GM12872 (cell line): Measurements from ENCODE around the gene FAM89A.

Experiments used
- TF ChIP-seq, protein P1 (sequence below): IDR thresholded peaks from 3 replicates; pipeline ENCODE4 v1.5.1; 2011; ENCODE audit warnings: low read depth, mild to moderate bottlenecking, low read length, moderate library complexity; ENCODE audit not compliant: insufficient read depth

Gene FAM89A

DNA sequence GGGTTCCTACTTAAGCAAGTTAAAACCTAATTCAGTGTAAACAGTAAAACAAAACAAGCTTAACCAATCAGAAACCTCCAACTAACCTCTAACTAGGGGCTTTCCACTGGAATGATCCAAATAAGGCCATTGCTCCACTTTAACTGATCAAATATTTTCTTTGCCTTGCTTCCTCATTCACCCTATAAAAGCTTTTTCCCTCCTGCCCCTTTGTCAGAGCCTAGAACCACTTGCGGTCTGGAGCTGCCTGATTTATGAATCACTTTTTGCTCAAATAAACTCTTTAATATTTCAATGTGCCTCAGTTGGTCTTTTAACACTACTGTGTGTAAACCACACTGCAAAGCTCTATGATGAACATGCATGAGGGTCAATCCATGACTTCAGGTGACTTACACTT lies 4.5 kb upstream of the FAM89A start:
- TF ChIP-seq, protein P1, sequence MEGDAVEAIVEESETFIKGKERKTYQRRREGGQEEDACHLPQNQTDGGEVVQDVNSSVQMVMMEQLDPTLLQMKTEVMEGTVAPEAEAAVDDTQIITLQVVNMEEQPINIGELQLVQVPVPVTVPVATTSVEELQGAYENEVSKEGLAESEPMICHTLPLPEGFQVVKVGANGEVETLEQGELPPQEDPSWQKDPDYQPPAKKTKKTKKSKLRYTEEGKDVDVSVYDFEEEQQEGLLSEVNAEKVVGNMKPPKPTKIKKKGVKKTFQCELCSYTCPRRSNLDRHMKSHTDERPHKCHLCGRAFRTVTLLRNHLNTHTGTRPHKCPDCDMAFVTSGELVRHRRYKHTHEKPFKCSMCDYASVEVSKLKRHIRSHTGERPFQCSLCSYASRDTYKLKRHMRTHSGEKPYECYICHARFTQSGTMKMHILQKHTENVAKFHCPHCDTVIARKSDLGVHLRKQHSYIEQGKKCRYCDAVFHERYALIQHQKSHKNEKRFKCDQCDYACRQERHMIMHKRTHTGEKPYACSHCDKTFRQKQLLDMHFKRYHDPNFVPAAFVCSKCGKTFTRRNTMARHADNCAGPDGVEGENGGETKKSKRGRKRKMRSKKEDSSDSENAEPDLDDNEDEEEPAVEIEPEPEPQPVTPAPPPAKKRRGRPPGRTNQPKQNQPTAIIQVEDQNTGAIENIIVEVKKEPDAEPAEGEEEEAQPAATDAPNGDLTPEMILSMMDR: no peak

DNA sequence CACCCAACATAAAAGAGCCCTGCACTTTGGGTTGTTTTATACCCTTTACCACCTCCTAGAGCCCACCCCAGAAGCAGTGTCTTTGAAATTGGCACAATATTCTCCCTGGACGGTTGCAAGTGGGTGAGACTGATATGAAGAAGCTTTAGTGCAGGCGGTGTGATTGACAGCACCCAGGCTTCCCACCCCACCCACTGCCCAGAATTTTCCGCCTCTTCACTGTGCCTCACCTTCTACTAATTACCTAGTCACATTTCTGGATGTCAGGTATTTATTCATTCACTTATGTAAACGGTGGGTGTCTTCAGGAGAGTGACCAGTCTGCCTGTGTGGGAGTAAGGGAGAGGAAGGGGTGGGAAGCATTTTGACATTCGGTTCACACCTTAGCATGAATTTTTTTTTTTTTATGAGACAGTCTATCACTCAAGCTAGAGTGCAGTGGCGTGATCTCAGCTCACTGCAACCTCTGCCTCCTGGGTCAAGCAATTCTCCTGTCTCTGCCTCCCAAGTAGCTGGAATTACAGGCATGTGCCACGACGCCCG lies 1.7 kb upstream of the FAM89A start:
- TF ChIP-seq, protein P1: no peak

DNA sequence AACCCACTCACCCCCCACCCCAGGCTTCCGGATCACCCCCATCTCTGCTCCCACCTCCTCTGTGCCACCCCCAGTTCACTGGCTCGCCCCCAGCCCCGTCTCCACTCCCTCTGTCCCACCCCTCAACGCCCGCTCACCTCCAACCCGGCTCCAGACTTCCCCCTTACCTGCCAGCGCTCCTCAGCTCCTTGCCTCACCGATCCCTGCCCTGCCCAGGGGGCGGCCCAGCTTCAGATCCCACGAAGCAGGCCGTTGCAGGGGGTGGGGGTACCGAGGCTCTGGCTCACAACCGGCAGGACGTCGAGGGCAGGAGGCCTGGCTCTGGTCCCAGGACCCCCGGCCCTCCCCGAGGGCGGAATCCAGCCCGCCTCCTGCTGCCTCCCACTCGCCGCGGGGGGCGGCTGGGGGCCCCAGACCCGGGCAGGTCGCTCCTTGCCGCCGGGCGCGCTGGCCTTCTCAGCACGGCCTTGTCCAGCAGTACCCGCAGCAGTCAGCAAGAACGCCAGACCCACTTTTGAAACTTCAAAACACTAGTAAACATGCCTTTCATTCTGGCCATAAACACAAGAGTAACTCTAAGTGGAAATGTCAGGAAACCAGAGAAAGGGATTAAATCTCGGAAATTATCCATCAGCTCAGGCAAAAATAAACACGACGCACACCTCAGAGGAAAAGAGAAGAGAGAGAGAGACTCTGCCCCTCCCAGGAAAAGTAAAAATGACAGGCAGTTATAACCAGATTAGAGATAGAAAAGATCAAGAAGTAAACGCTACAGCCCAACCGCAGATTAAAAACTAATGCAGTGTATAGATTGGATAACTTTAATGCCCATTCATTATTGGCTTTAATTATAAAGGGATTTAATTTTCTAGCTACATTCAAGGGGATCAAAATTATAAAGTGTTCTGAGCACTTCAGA lies 1.0 kb upstream of the FAM89A start:
- TF ChIP-seq, protein P1: no peak

DNA sequence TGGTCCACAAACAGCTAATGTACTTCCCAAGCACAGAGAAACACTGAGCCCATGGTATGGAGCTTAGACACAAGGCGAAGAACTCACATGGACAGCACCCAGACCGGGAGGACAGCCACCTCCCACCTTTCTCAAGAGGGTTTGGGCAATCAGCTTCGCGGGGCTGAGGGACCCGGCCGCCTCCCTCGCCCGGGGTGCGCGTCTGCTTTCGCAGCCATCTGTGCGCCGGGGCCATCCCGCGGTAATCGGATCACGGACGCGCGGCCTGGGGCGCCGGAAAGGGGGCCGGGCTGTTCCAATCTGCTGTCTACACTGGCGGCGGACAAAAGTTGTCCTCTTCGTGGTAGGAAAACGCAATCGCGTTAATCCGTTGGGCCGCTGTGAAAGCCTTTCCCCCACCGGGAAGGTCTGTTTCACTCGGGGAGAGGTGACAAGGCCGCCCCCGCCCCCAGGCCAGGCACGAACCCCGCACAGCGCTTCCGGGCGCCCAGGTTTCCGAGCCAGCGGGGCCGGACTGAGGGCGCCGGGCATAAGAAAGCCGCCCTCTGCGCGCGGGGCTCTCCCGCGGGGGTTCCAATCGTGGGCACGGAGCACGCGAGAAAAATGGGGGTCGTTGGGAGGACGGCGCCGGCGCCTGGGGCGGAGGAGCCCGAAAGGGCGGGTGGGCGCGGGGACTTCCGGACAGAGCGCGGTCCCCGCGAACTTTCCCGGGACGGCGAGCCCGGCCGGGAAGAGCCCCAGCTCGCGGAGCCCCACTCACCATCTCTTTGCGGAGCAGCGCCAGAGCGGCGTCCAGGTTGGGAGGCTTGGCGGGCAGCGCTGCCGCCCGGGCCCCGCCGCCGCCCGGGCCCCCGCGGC lies 664 bp downstream of the FAM89A start:
- TF ChIP-seq, protein P1: no peak

DNA sequence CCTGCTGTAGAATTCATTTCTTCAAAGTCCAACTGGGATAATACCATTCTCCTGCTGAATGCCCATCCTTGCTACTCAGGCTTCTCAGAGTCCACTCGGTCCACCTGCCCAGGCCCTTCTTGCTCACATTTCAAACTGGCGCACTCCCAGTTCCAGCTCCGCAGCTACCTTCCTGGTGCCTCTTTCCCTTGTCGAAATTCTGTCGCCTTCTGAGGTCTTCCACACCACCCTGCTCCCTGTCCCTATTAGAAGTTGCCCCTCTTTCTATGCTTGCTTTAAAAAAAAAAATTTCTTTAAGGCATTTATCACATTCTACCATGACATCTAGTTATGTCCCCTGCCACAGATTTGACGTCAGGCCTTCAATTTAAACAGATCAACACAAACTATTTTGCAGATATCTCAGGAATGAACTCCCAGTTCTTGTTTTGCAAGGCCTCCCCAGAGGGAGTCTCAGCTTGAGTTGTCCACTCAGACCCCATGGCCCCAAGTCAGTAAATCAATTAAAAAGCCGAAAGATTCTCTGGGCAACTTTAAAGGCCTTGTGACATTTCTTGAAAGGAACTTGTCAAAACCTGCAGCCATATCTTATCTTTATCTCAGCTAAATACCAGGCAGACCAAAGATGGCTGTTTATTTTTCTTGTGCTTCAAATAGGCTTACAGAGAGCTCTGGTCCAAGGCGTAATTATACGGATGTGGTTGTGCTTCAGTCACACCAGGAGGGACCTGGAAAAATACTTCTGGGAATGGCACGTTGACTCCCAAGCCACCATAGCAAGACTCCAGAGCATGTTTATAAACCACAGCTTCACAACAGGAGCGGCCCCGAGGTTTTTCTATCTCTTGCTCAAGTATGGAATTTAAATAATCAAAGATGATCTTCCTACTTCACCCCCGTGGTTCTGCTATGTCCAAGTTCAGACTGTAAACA lies 2.2 kb downstream of the FAM89A start:
- TF ChIP-seq, protein P1: no peak

DNA sequence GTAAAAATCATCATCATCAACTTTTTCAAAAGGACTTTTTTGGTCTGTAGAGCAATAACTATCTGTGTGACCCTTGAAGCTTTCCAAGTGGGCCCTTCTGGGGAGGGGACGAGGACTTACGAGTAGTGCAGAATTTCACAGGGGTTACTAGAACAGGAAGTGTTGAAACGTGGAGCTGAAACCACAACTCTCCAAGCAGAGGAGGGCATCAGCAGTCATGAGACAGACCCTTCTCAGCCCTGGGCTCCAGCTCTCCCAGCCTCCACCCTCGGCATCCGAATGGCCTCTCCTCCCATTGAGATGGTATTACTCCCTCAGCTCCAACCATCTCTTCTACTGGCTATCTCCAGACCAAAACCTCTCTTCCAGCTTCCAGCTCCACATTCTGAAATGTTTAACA lies 3.6 kb downstream of the FAM89A start:
- TF ChIP-seq, protein P1: no peak
